H9 (cell line): Measurements from ENCODE around the gene EDA. TPM values are rescaled to one million over a fixed set of nuclear protein-coding genes. Genes with fewer than 3 reads are reported as not detected.

Experiments
- DNase-seq: peaks from one replicate; pipeline ENCODE4 v3.0.0-alpha.2; 2017
- H2AFZ ChIP-seq: one replicate; pipeline ENCODE4 v1.6.1; 2013; ENCODE audit warnings: mild to moderate bottlenecking, low read length, control low read depth, moderate library complexity
- H2AK5ac ChIP-seq: 2 replicates; pipeline ENCODE4 v1.6.1; 2013; ENCODE audit warnings: low read length, control low read depth, mixed read lengths; ENCODE audit not compliant: insufficient read length
- H2BK120ac ChIP-seq: one replicate; pipeline ENCODE4 v1.6.1; 2013; ENCODE audit warnings: low read depth, mild to moderate bottlenecking, low read length, control low read depth, inconsistent platforms; ENCODE audit not compliant: poor library complexity, severe bottlenecking
- H2BK12ac ChIP-seq: 2 replicates; pipeline ENCODE4 v1.6.1; 2013; ENCODE audit warnings: low read length, control low read depth, mixed read lengths, low read depth; ENCODE audit not compliant: insufficient read length
- H2BK15ac ChIP-seq: 2 replicates; pipeline ENCODE4 v1.6.1; 2013; ENCODE audit warnings: low read depth, low read length, control low read depth
- H2BK20ac ChIP-seq: one replicate; pipeline ENCODE4 v1.6.1; 2013; ENCODE audit warnings: low read depth, mild to moderate bottlenecking, low read length, control low read depth, inconsistent platforms; ENCODE audit not compliant: poor library complexity, severe bottlenecking
- H2BK5ac ChIP-seq: 2 replicates; pipeline ENCODE4 v1.6.1; 2013; ENCODE audit warnings: low read length, control low read depth, mixed read lengths; ENCODE audit not compliant: insufficient read length
- H3K14ac ChIP-seq: 2 replicates; pipeline ENCODE4 v1.6.1; 2013; ENCODE audit warnings: low read length, control low read depth; ENCODE audit not compliant: insufficient read depth
- H3K18ac ChIP-seq: 2 replicates; pipeline ENCODE4 v1.6.1; 2013; ENCODE audit warnings: low read depth, mild to moderate bottlenecking, mixed read lengths, low read length, control low read depth; ENCODE audit not compliant: insufficient read length
- H3K23ac ChIP-seq: 2 replicates; pipeline ENCODE4 v1.6.1; 2013; ENCODE audit warnings: low read length, control low read depth, mixed read lengths, low read depth; ENCODE audit not compliant: insufficient read length
- H3K23me2 ChIP-seq: 2 replicates; pipeline ENCODE4 v1.6.1; 2013; ENCODE audit warnings: low read depth, mild to moderate bottlenecking, mixed read lengths, low read length, control low read depth; ENCODE audit not compliant: insufficient read length, poor library complexity, severe bottlenecking
- H3K27ac ChIP-seq: 2 replicates; pipeline ENCODE4 v1.5.1; 2013; ENCODE audit warnings: low read length, control low read depth, mixed read lengths, low read depth; ENCODE audit not compliant: insufficient read length
- H3K27me3 ChIP-seq: 2 replicates; pipeline ENCODE4 v1.6.1; 2013; ENCODE audit warnings: low read length, control low read depth, inconsistent platforms; ENCODE audit not compliant: insufficient read depth
- H3K4ac ChIP-seq: 2 replicates; pipeline ENCODE4 v1.6.1; 2013; ENCODE audit warnings: low read depth, mild to moderate bottlenecking, control low read depth, inconsistent platforms, low read length, moderate library complexity
- H3K4me1 ChIP-seq: 2 replicates; pipeline ENCODE4 v1.6.1; 2013; ENCODE audit warnings: low read length, control low read depth, inconsistent platforms; ENCODE audit not compliant: insufficient read depth
- H3K4me2 ChIP-seq: 2 replicates; pipeline ENCODE4 v1.6.1; 2013; ENCODE audit warnings: low read length, control low read depth, mixed read lengths; ENCODE audit not compliant: insufficient read length, insufficient read depth
- H3K56ac ChIP-seq: 2 replicates; pipeline ENCODE4 v1.6.1; 2013; ENCODE audit warnings: low read depth, mild to moderate bottlenecking, mixed read lengths, low read length, control low read depth; ENCODE audit not compliant: insufficient read length
- H3K79me1 ChIP-seq: 2 replicates; pipeline ENCODE4 v1.6.1; 2013; ENCODE audit warnings: low read depth, mild to moderate bottlenecking, moderate library complexity, low read length, control low read depth, inconsistent platforms; ENCODE audit not compliant: insufficient read depth, poor library complexity, severe bottlenecking
- H3K79me2 ChIP-seq: 2 replicates; pipeline ENCODE4 v1.6.1; 2013; ENCODE audit warnings: low read length, control low read depth, inconsistent platforms; ENCODE audit not compliant: insufficient read depth
- H3K9ac ChIP-seq: 2 replicates; pipeline ENCODE4 v1.6.1; 2013; ENCODE audit warnings: low read length, control low read depth, mixed read lengths; ENCODE audit not compliant: insufficient read length; ENCODE audit errors: extremely low read depth
- H3K9me3 ChIP-seq: one replicate; pipeline ENCODE4 v1.6.1; 2013; ENCODE audit warnings: low read depth, low read length, inconsistent platforms; ENCODE audit not compliant: control insufficient read depth
- H3T11ph ChIP-seq: one replicate; pipeline ENCODE4 v1.6.1; 2013; ENCODE audit warnings: mild to moderate bottlenecking, low read length, control low read depth, inconsistent platforms
- H4K20me1 ChIP-seq: one replicate; pipeline ENCODE4 v1.6.1; 2013; ENCODE audit not compliant: control insufficient read depth, insufficient read length, insufficient read depth
- H4K5ac ChIP-seq: 2 replicates; pipeline ENCODE4 v1.6.1; 2013; ENCODE audit warnings: low read depth, mild to moderate bottlenecking, mixed read lengths, low read length, control low read depth; ENCODE audit not compliant: insufficient read length
- H4K8ac ChIP-seq: replicated peaks from 2 replicates; pipeline ENCODE4 v1.6.1; 2013; ENCODE audit warnings: low read length, control low read depth, mixed read lengths, low read depth; ENCODE audit not compliant: insufficient read length
- H4K91ac ChIP-seq: 2 replicates; pipeline ENCODE4 v1.6.1; 2013; ENCODE audit warnings: low read depth, mild to moderate bottlenecking, moderate library complexity, mixed read lengths, low read length, control low read depth; ENCODE audit not compliant: insufficient read length
- H3K27ac Mint-ChIP-seq, 3 experiments: 2 replicates in 2 of 3; 3 replicates in 1 of 3; pipeline ENCODE4 v1.8.0; 2020 to 2021; ENCODE audit warnings: mixed read lengths in 3 of 3, mild to moderate bottlenecking in 1 of 3, moderate library complexity in 1 of 3
- H3K27me3 Mint-ChIP-seq: 2 replicates; pipeline ENCODE4 v1.8.0; 2021; ENCODE audit warnings: low read depth, mild to moderate bottlenecking, moderate library complexity, mixed read lengths
- H3K36me3 Mint-ChIP-seq, 3 experiments: 2 replicates in 2 of 3; 3 replicates in 1 of 3; pipeline ENCODE4 v1.8.0; 2020 to 2021; ENCODE audit warnings: low read depth in 3 of 3, mixed read lengths in 3 of 3; ENCODE audit not compliant: insufficient read depth in 1 of 3
- H3K4me1 Mint-ChIP-seq, 2 experiments: 2 replicates each; pipeline ENCODE4 v1.8.0; 2020; ENCODE audit warnings: mixed read lengths in 2 of 2
- H3K4me3 Mint-ChIP-seq, 2 experiments: 2 replicates in 1 of 2; 3 replicates in 1 of 2; pipeline ENCODE4 v1.8.0; 2020 to 2021; ENCODE audit warnings: mild to moderate bottlenecking in 2 of 2, mixed read lengths in 2 of 2, moderate library complexity in 1 of 2
- H3K9me3 Mint-ChIP-seq, 2 experiments: 2 replicates in 1 of 2; 3 replicates in 1 of 2; pipeline ENCODE4 v1.8.0; 2020; ENCODE audit warnings: mild to moderate bottlenecking in 2 of 2, mixed read lengths in 2 of 2, moderate library complexity in 1 of 2
- CTCF ChIP-seq: fragments of 200-600 bp; sonication (generic); conservative IDR thresholded peaks from 3 replicates; pipeline ENCODE4 v1.8.0; 2021; ENCODE audit warnings: antibody characterized with exemption, mild to moderate bottlenecking
- WGBS: extraction: QIAGEN DNeasy Blood & Tissue Kit; methylation state at CpG from one replicate; pipeline ENCODE4 v1.1.7; 2013; ENCODE audit warnings: missing lambda C conversion rate, low lambda C conversion rate, mixed read lengths; ENCODE audit not compliant: insufficient read length; ENCODE audit errors: extremely low coverage; 5-methylcytosine and 5-hydroxymethylcytosine counted together
- total RNA-seq: library from RNA; stranded (reverse); gene quantifications from 2 replicates; pipeline ENCODE4 v1.2.1, GENCODE V29; 2021

Gene EDA
- total RNA-seq, 1 experiment from 2014 or later: 7.7 TPM

GRCh38 chrX:69759921-69760625 lies 144.2 kb downstream of the EDA start:
- H2BK20ac ChIP-seq: no peak overlapping the region
- H2BK5ac ChIP-seq: no peak overlapping the region
- no peaks in the 10 kb centered on the region for H3K23me2 ChIP-seq
- H3K4ac ChIP-seq: no peak overlapping the region
- no peak overlapping the region for H3K14ac ChIP-seq
- no peaks in the 10 kb centered on the region for H3K4me1 ChIP-seq
- no peaks in the 10 kb centered on the region for H3K27me3 Mint-ChIP-seq
- no peak overlapping the region for H3K23ac ChIP-seq
- no peak overlapping the region for H2BK120ac ChIP-seq
- no peak overlapping the region for H3K18ac ChIP-seq
- no peaks in the 10 kb centered on the region for H3K4me1 Mint-ChIP-seq
- no peaks in the 10 kb centered on the region for H3K27me3 ChIP-seq
- H2BK15ac ChIP-seq: no peak overlapping the region
- H3K9ac ChIP-seq: no peak overlapping the region
- H3K4me2 ChIP-seq: no peak overlapping the region
- peaks cover 16% of the 10 kb centered on the region for H3K9me3 ChIP-seq
- DNase-seq: no peak
- no peaks in the 10 kb centered on the region for H3K79me2 ChIP-seq
- no peak for TF ChIP-seq CTCF
- H4K20me1 ChIP-seq: no peaks in the 10 kb centered on the region
- no peak overlapping the region for H3K56ac ChIP-seq
- H3K4me3 Mint-ChIP-seq: no peak overlapping the region
- no CpG with 5 or more reads among the region's 1 CpG for WGBS
- peaks cover under 1 to 14% (median 2%) of the 10 kb centered on the region in 3 experiments; a peak in 4 of 7 replicates for H3K36me3 Mint-ChIP-seq
- no peak overlapping the region for H4K8ac ChIP-seq
- no peak overlapping the region for H4K5ac ChIP-seq
- H3K27ac ChIP-seq: no peak overlapping the region
- no peak overlapping the region for H2AK5ac ChIP-seq
- H3K27ac Mint-ChIP-seq: no peak overlapping the region
- no peak overlapping the region for H2AFZ ChIP-seq
- H3T11ph ChIP-seq: no peak overlapping the region
- H4K91ac ChIP-seq: no peak overlapping the region
- H3K9me3 Mint-ChIP-seq: peaks cover 53 to 61% of the 10 kb centered on the region in 2 experiments
- no peak overlapping the region for H2BK12ac ChIP-seq
- no peaks in the 10 kb centered on the region for H3K79me1 ChIP-seq
